ENCODE results near the gene IER5L. TPM values are rescaled to one million over a fixed set of nuclear protein-coding genes. Genes with fewer than 3 reads are reported as not detected.

Gene IER5L
- 10 to 100 TPM in 2 of 4 donors, 1 to 10 TPM in 2; 4.4 to 17.4 (median 10.2) TPM for total RNA-seq
- 1 to 10 TPM; 2.3 to 6.7 (median 6.0) TPM for polyA plus RNA-seq

GRCh38 chr9:129177791-129178567 is at the start of gene IER5L:
Gene IER5L, minus strand, starts transcription at chr9:129178261. Its CDS starts 209 bp downstream, at chr9:129178052.
- intact Hi-C loops (cut with DNase I), result loop anchor here (2.0 to 5.0 kb wide), 3 partner anchors 79 to 307 kb away; no protein-coding TSS in a partner anchor

GRCh38 chr9:129227843-129228189 is 49.8 kb upstream of the IER5L start:
- Histone ChIP-seq H3K27me3 (no peaks in the 10 kb centered on the region), H3K36me3 (no peaks in the 10 kb centered on the region), H3K9me3 (no peaks in the 10 kb centered on the region), H3K27ac (no peak overlapping the region), H3K4me1 (peaks cover 0 to 8% (median 2%) of the 10 kb centered on the region in 4 donors), H3K4me3 (no peak overlapping the region)
- TF ChIP-seq POLR2A (IDR thresholded peaks at IDR 0.05) (no peak), EP300 (IDR thresholded peaks at IDR 0.05) (no peak), CTCF (IDR thresholded peaks at IDR 0.05) (no peak), POLR2AphosphoS5 (IDR thresholded peaks at IDR 0.05) (no peak)
- intact Hi-C loops (cut with DNase I), result no loop called here
- DNase-seq, result no peak
- 89 to 93% methylated on average over 10 of the region's 10 CpGs for WGBS, 2 donors

More at GRCh38 chr9:129177791-129178567, at the start of gene IER5L:
- TF ChIP-seq CTCF (IDR thresholded peaks at IDR 0.05), result no peak
- peak; percentile 97 to 99 (median 99) for TF ChIP-seq POLR2AphosphoS5 (IDR thresholded peaks at IDR 0.05)
- TF ChIP-seq POLR2A (IDR thresholded peaks at IDR 0.05), result peak; percentile 88 to 95
- Histone ChIP-seq H3K36me3 (no peaks in the 10 kb centered on the region), H3K27ac (peak within 1 kb of the TSS; percentile 97 to 99 (median 98)), H3K4me1 (peaks cover 0 to 34% (median 23%) of the 10 kb centered on the region in 4 donors), H3K4me3 (peak within 1 kb of the TSS; percentile 80 to 96 (median 93)), H3K27me3 (no peaks in the 10 kb centered on the region), H3K9me3 (no peaks in the 10 kb centered on the region)
- peak; percentile 99 for DNase-seq
- 1% methylated on average over 90 of the region's 90 CpGs for WGBS, 2 donors

- peaks cover 0 to 8% (median 2%) of the 10 kb centered on the region in 4 donors for H3K4me1 ChIP-seq
- no peak overlapping the region for H3K4me3 ChIP-seq
- H3K36me3 ChIP-seq, result no peaks in the 10 kb centered on the region
- DNase-seq, result peak; percentile 90
- intact Hi-C loops (cut with DNase I), result no loop called here
- peak overlapping the region in 2 of 4 donors; percentile 54 to 59 for H3K27ac ChIP-seq
- no peaks in the 10 kb centered on the region for H3K27me3 ChIP-seq
- 4 to 7% methylated on average over 12 of the region's 12 CpGs for WGBS, 2 donors
- TF ChIP-seq POLR2AphosphoS5 (IDR thresholded peaks at IDR 0.05) (peak in 3 of 4 donors; percentile 38 to 50 (median 41)), EP300 (IDR thresholded peaks at IDR 0.05) (no peak), CTCF (IDR thresholded peaks at IDR 0.05) (no peak)
- H3K9me3 ChIP-seq, result no peaks in the 10 kb centered on the region
Observed at GRCh38 chr9:129225815-129226214, 47.8 kb upstream of the IER5L start.

GRCh38 chr9:129225490-129225778 is 47.4 kb upstream of the IER5L start:
- no peaks in the 10 kb centered on the region for H3K36me3 ChIP-seq
- no peak overlapping the region for H3K4me3 ChIP-seq
- DNase-seq, result no peak
- WGBS, 2 donors, result 87 to 88% methylated on average over 3 of the region's 3 CpGs
- no peaks in the 10 kb centered on the region for H3K27me3 ChIP-seq
- no peak for TF ChIP-seq POLR2A (IDR thresholded peaks at IDR 0.05)
- no peak for TF ChIP-seq EP300 (IDR thresholded peaks at IDR 0.05)
- no peak for TF ChIP-seq POLR2AphosphoS5 (IDR thresholded peaks at IDR 0.05)
- peak overlapping the region; percentile 47 to 59 (median 54) for H3K27ac ChIP-seq
- H3K9me3 ChIP-seq, result no peaks in the 10 kb centered on the region
- intact Hi-C loops (cut with DNase I), result no loop called here
- H3K4me1 ChIP-seq, result peaks cover 0 to 8% (median 2%) of the 10 kb centered on the region in 4 donors

- WGBS, 2 donors, result 85 to 89% methylated on average over 17 of the region's 17 CpGs
- DNase-seq, result no peak
- Histone ChIP-seq H3K4me1 (peaks cover 0 to 8% (median 2%) of the 10 kb centered on the region in 4 donors), H3K4me3 (no peak overlapping the region), H3K36me3 (no peaks in the 10 kb centered on the region), H3K9me3 (no peaks in the 10 kb centered on the region), H3K27ac (peak overlapping the region; percentile 47 to 59 (median 54)), H3K27me3 (no peaks in the 10 kb centered on the region)
- intact Hi-C loops (cut with DNase I), result no loop called here
- TF ChIP-seq EP300 (IDR thresholded peaks at IDR 0.05), result no peak
- no peak for TF ChIP-seq POLR2A (IDR thresholded peaks at IDR 0.05)
- TF ChIP-seq POLR2AphosphoS5 (IDR thresholded peaks at IDR 0.05), result no peak
- no peak for TF ChIP-seq CTCF (IDR thresholded peaks at IDR 0.05)
Observed at GRCh38 chr9:129224618-129225489, 46.8 kb upstream of the IER5L start.

Data from sigmoid colon (tissue), 7 donors.